GM12878 (cell line): ENCODE results near the gene ETV2. TPM values are rescaled to one million over a fixed set of nuclear protein-coding genes. Genes with fewer than 3 reads are reported as not detected.

Experiments
- ATAC-seq: fragments of 200-7000 bp; cut with Tn5 transposase; 3 replicates; pipeline ENCODE4 v1.9.1; 2020; ENCODE audit warnings: mild to moderate bottlenecking, moderate library complexity
- BruUV-seq: library from RNA; stranded (reverse); fragments of 400-500 nt; replicated peaks from 2 replicates; lab custom pipeline; 2021; lab: Mats Ljungman, UMichigan
- CTCF ChIA-PET: fragments of 300-600 bp; sonication (Branson Sonifier 250); formaldehyde crosslinking; extraction: SDS; loops from one replicate; lab custom pipeline; 2021; ENCODE audit warnings: inconsistent platforms; lab: Yijun Ruan, JAX
- POLR2A ChIA-PET: fragments of 350-600 bp; formaldehyde crosslinking; extraction: SDS; loops from one replicate; lab custom pipeline; 2021; ENCODE audit warnings: inconsistent platforms; lab: Charles Lee
- RAD21 ChIA-PET: fragments of 300-600 bp; sonication (Branson Sonifier 250); formaldehyde crosslinking; loops from one replicate; lab custom pipeline; 2023; ENCODE audit warnings: antibody characterized with exemption; ENCODE audit not compliant: unreplicated experiment; lab: Charles Lee
- SMC1A ChIA-PET: fragments of 300-600 bp; sonication (Branson Sonifier 250); formaldehyde crosslinking; loops from one replicate; lab custom pipeline; 2023; ENCODE audit not compliant: unreplicated experiment, uncharacterized antibody; lab: Charles Lee
- DNase-seq: peaks from one replicate; pipeline ENCODE4 v3.0.0-alpha.2; 2011; ENCODE audit warnings: low read depth, low spot score
- FAIRE-seq: peaks from 3 replicates; lab custom pipeline; 2011; peaks lifted over from hg19 to GRCh38; lab: Jason Lieb, UNC
- H2AFZ ChIP-seq: 2 replicates; pipeline ENCODE4 v1.6.0; 2011; ENCODE audit warnings: low read depth, low read length, control low read depth; ENCODE audit not compliant: control insufficient read depth
- H3K27ac ChIP-seq: 2 replicates; pipeline ENCODE4 v1.5.1; 2011; ENCODE audit warnings: control low read depth; ENCODE audit not compliant: control insufficient read depth, insufficient read depth
- H3K27me3 ChIP-seq, 2 experiments: replicated peaks in 1 of 2; 2 replicates each; pipeline versions ENCODE4 v1.6.0 to v1.6.1; 2011; ENCODE audit warnings: low read length in 1 of 2; ENCODE audit not compliant: control insufficient read depth in 2 of 2, insufficient read depth in 2 of 2
- H3K36me3 ChIP-seq, 2 experiments: 2 replicates each; pipeline ENCODE4 v1.5.1; 2011; ENCODE audit warnings: low read length in 1 of 2; ENCODE audit not compliant: control insufficient read depth in 2 of 2, insufficient read depth in 2 of 2
- H3K4me1 ChIP-seq: 2 replicates; pipeline ENCODE4 v1.6.1; 2011; ENCODE audit warnings: mild to moderate bottlenecking, low read length, moderate library complexity, mixed read lengths; ENCODE audit not compliant: control insufficient read depth, insufficient read depth
- H3K4me2 ChIP-seq: 2 replicates; pipeline ENCODE4 v1.6.0; 2011; ENCODE audit warnings: control low read depth; ENCODE audit not compliant: control insufficient read depth, insufficient read depth
- H3K4me3 ChIP-seq: fragments of 200-600 bp; sonication (generic); 2 replicates; pipeline ENCODE4 v1.5.1; 2016
- H3K79me2 ChIP-seq: 2 replicates; pipeline ENCODE4 v1.6.0; 2011; ENCODE audit warnings: low read length; ENCODE audit not compliant: control insufficient read depth, insufficient read depth
- H3K9ac ChIP-seq: 2 replicates; pipeline ENCODE4 v1.8.0; 2011; ENCODE audit warnings: low read length, control low read depth, mixed read lengths; ENCODE audit not compliant: control insufficient read depth, insufficient read depth
- H3K9me3 ChIP-seq: replicated peaks from 3 replicates; pipeline ENCODE4 v1.5.1; 2011; ENCODE audit warnings: mild to moderate bottlenecking, low read length; ENCODE audit not compliant: control insufficient read depth, insufficient read depth
- H4K20me1 ChIP-seq: 2 replicates; pipeline ENCODE4 v1.6.0; 2011; ENCODE audit not compliant: control insufficient read depth, insufficient read depth
- CBX3 ChIP-seq: fragments of 200-600 bp; sonication (generic); IDR thresholded peaks from 2 replicates; pipeline ENCODE4 v1.6.1; 2016; ENCODE audit warnings: low read depth, borderline replicate concordance
- CREB1 ChIP-seq: IDR thresholded peaks from 2 replicates; pipeline ENCODE4 v1.6.1; 2012; ENCODE audit warnings: low read depth, mild to moderate bottlenecking, inconsistent platforms
- LARP7 ChIP-seq: fragments of 450-650 bp; IDR thresholded peaks from 2 replicates; pipeline ENCODE4 v1.6.1; 2017; ENCODE audit warnings: mild to moderate bottlenecking
- MEF2B ChIP-seq: fragments of 450-650 bp; IDR thresholded peaks from 2 replicates; pipeline ENCODE4 v1.6.1; 2018; ENCODE audit warnings: mild to moderate bottlenecking, moderate library complexity; ENCODE audit not compliant: partially characterized antibody, poor library complexity, severe bottlenecking
- PAX8 ChIP-seq: fragments of 450-650 bp; IDR thresholded peaks from 2 replicates; pipeline ENCODE4 v1.6.1; 2017; ENCODE audit warnings: mild to moderate bottlenecking, moderate library complexity
- POU2F2 ChIP-seq: IDR thresholded peaks from 3 replicates; pipeline ENCODE4 v1.6.1; 2011; ENCODE audit warnings: low read depth, mild to moderate bottlenecking, low read length, borderline replicate concordance
- SIX5 ChIP-seq: IDR thresholded peaks from 2 replicates; pipeline ENCODE4 v1.6.1; 2011; ENCODE audit warnings: mild to moderate bottlenecking, low read depth, low read length, moderate library complexity; ENCODE audit not compliant: severe bottlenecking
- ZNF217 ChIP-seq: fragments of 450-650 bp; IDR thresholded peaks from 2 replicates; pipeline ENCODE4 v1.6.1; 2017; ENCODE audit warnings: antibody characterized with exemption, mild to moderate bottlenecking
- WGBS: methylation state at CpG from one replicate; pipeline ENCODE4 v1.1.6; 2016; ENCODE audit warnings: low lambda C conversion rate; ENCODE audit not compliant: insufficient replicate concordance, insufficient coverage; ENCODE audit errors: missing lambda C conversion rate; 5-methylcytosine and 5-hydroxymethylcytosine counted together
- in situ Hi-C: fragments of 300-500 bp; cut with MboI; formaldehyde crosslinking; loops from 9 replicates; pipeline ENCODE4 v1.14.3; 2018; ENCODE audit warnings: mixed read lengths
- intact Hi-C: fragments of 100-400 bp; cut with micrococcal nuclease; formaldehyde crosslinking; loops from one replicate; pipeline ENCODE4 v1.14.2; 2022; ENCODE audit not compliant: unreplicated experiment
- polyA plus RNA-seq, 11 experiments: library from polyadenylated mRNA; depleted of rRNA in 4 of 11; unstranded in 6 of 11; stranded (reverse) in 5 of 11; fragments of >200 nt; fragmentation: Nextera tagmentation in 4 of 11; fragmentation: Illumina TruSeq in 1 of 11; extraction: Ambion mirVana in 4 of 11; extraction: Trizol in 1 of 11; gene quantifications; 1 replicate in 1 of 11; 2 replicates in 10 of 11; pipeline versions ENCODE4 v1.2.1 to v1.2.3, GENCODE V29; 2011 to 2016; ENCODE audit warnings: inconsistent platforms in 2 of 11, missing spikeins in 2 of 11, low read depth in 1 of 11
- total RNA-seq, 4 experiments: library from RNA; depleted of rRNA in 3 of 4; stranded (reverse); fragments of >200 nt in 3 of 4; fragmentation: Illumina TruSeq in 1 of 4; extraction: Trizol in 1 of 4; gene quantifications; 2 replicates each; pipeline versions ENCODE4 v1.2.1 to v1.2.3, GENCODE V29; 2013 to 2021
- TF ChIP-seq, protein P1 (sequence below): fragments of 450-650 bp; IDR thresholded peaks from 2 replicates; pipeline ENCODE4 v1.6.1; 2017; ENCODE audit warnings: mild to moderate bottlenecking, moderate library complexity

ETV2 gene
- total and polyA plus RNA-seq, 10 of the 15 experiments (the other 5 are each of a cell fraction or from before 2014, with no cell fraction given) = 0.10 to 1.4 (median 0.54) TPM; not detected in 1

- ChIA-PET POLR2A (no interaction called here), CTCF (no interaction called here)
- DNase-seq = no peak
- WGBS = 89% methylated on average over 7 of the region's 7 CpGs
- Histone ChIP-seq H3K27me3 (no peaks in the 10 kb centered on the region), H3K36me3 (no peaks in the 10 kb centered on the region; a peak in 1 of 4 replicates), H3K9me3 (no peaks in the 10 kb centered on the region), H3K79me2 (no peaks in the 10 kb centered on the region), H3K4me3 (no peak overlapping the region), H3K9ac (no peak overlapping the region)
- intact Hi-C loops (no loop called here), in situ Hi-C loops (no loop called here)
- no peak for ATAC-seq
- no TSS peak for BruUV-seq
- TF ChIP-seq MEF2B (no peak), SIX5 (no peak), CREB1 (no peak), POU2F2 (no peak), PAX8 (no peak), CBX3 (no peak), LARP7 (no peak), ZNF217 (no peak)
- TF ChIP-seq, protein P1, sequence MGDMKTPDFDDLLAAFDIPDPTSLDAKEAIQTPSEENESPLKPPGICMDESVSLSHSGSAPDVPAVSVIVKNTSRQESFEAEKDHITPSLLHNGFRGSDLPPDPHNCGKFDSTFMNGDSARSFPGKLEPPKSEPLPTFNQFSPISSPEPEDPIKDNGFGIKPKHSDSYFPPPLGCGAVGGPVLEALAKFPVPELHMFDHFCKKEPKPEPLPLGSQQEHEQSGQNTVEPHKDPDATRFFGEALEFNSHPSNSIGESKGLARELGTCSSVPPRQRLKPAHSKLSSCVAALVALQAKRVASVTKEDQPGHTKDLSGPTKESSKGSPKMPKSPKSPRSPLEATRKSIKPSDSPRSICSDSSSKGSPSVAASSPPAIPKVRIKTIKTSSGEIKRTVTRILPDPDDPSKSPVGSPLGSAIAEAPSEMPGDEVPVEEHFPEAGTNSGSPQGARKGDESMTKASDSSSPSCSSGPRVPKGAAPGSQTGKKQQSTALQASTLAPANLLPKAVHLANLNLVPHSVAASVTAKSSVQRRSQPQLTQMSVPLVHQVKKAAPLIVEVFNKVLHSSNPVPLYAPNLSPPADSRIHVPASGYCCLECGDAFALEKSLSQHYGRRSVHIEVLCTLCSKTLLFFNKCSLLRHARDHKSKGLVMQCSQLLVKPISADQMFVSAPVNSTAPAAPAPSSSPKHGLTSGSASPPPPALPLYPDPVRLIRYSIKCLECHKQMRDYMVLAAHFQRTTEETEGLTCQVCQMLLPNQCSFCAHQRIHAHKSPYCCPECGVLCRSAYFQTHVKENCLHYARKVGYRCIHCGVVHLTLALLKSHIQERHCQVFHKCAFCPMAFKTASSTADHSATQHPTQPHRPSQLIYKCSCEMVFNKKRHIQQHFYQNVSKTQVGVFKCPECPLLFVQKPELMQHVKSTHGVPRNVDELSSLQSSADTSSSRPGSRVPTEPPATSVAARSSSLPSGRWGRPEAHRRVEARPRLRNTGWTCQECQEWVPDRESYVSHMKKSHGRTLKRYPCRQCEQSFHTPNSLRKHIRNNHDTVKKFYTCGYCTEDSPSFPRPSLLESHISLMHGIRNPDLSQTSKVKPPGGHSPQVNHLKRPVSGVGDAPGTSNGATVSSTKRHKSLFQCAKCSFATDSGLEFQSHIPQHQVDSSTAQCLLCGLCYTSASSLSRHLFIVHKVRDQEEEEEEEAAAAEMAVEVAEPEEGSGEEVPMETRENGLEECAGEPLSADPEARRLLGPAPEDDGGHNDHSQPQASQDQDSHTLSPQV = no peak
- TF ChIP-seq, all 136 proteins: peak for 0
- no peaks in the 10 kb centered on the region for H4K20me1 ChIP-seq
- no peak overlapping the region for H3K27ac ChIP-seq
- H3K4me1 ChIP-seq = no peaks in the 10 kb centered on the region
- H2AFZ ChIP-seq = no peak overlapping the region
- no peak for FAIRE-seq
- ChIA-PET RAD21 (no interaction called here), SMC1A (no interaction called here)
- H3K4me2 ChIP-seq = no peak overlapping the region
These were observed 22.7 kb upstream of the ETV2 start for GRCh38 chr19:35618857-35619256.
